Hepatocyte (in vitro differentiated cells): ENCODE data around the gene ING5. TPM values are rescaled to one million over a fixed set of nuclear protein-coding genes. Genes with fewer than 3 reads are reported as not detected.

Experiments used
- DNase-seq: peaks from one replicate; pipeline ENCODE4 v3.0.0-alpha.2; 2016; ENCODE audit warnings: low spot score
- H2AFZ ChIP-seq: fragments of 200-600 bp; sonication (generic); 2 replicates; pipeline ENCODE4 v1.6.0; 2016; ENCODE audit warnings: antibody characterized with exemption, mild to moderate bottlenecking
- H3K27ac ChIP-seq: fragments of 200-600 bp; sonication (generic); 2 replicates; pipeline ENCODE4 v1.5.1; 2016; ENCODE audit warnings: mild to moderate bottlenecking
- H3K27me3 ChIP-seq: fragments of 200-600 bp; sonication (generic); 2 replicates; pipeline ENCODE4 v1.6.1; 2016
- H3K36me3 ChIP-seq: fragments of 200-600 bp; sonication (generic); replicated peaks from 2 replicates; pipeline ENCODE4 v1.5.1; 2016; ENCODE audit warnings: low read depth; ENCODE audit not compliant: insufficient read depth
- H3K4me1 ChIP-seq: fragments of 200-600 bp; sonication (generic); 2 replicates; pipeline ENCODE4 v1.5.1; 2016; ENCODE audit warnings: mild to moderate bottlenecking, moderate library complexity; ENCODE audit not compliant: insufficient read depth
- H3K4me2 ChIP-seq: fragments of 200-600 bp; sonication (generic); 2 replicates; pipeline ENCODE4 v1.6.0; 2016
- H3K4me3 ChIP-seq: fragments of 200-600 bp; sonication (generic); 2 replicates; pipeline ENCODE4 v1.5.1; 2016; ENCODE audit warnings: mild to moderate bottlenecking
- H3K79me2 ChIP-seq: fragments of 200-600 bp; sonication (generic); 2 replicates; pipeline ENCODE4 v1.6.0; 2017; ENCODE audit warnings: mild to moderate bottlenecking
- H3K9me2 ChIP-seq: fragments of 200-600 bp; sonication (generic); replicated peaks from 2 replicates; pipeline ENCODE4 v1.6.0; 2017; ENCODE audit warnings: mild to moderate bottlenecking; ENCODE audit not compliant: insufficient read depth
- H3K9me3 ChIP-seq: fragments of 200-600 bp; sonication (generic); 2 replicates; pipeline ENCODE4 v1.5.1; 2016; ENCODE audit warnings: low read depth, mild to moderate bottlenecking
- H4K20me1 ChIP-seq: fragments of 200-600 bp; sonication (generic); 2 replicates; pipeline ENCODE4 v1.6.0; 2016; ENCODE audit warnings: mild to moderate bottlenecking; ENCODE audit not compliant: insufficient read depth, poor library complexity, severe bottlenecking
- CTCF ChIP-seq: fragments of 200-600 bp; sonication (generic); IDR thresholded peaks from 2 replicates; pipeline ENCODE4 v1.5.1; 2016; ENCODE audit warnings: antibody characterized with exemption, mild to moderate bottlenecking; ENCODE audit not compliant: poor library complexity
- EZH2 ChIP-seq: fragments of 200-600 bp; sonication (generic); IDR thresholded peaks from 2 replicates; pipeline ENCODE4 v1.6.1; 2016; ENCODE audit warnings: antibody characterized with exemption, mild to moderate bottlenecking, borderline replicate concordance
- EZH2phosphoT487 ChIP-seq: fragments of 200-600 bp; sonication (generic); IDR thresholded peaks from one replicate; pipeline ENCODE4 v1.6.1; 2018; ENCODE audit warnings: antibody characterized with exemption, mild to moderate bottlenecking, low read depth, moderate library complexity; ENCODE audit not compliant: unreplicated experiment, severe bottlenecking
- WGBS: methylation state at CpG from one replicate; pipeline ENCODE4 v1.1.6; 2016; ENCODE audit warnings: low lambda C conversion rate; ENCODE audit errors: missing lambda C conversion rate; 5-methylcytosine and 5-hydroxymethylcytosine counted together
- polyA plus RNA-seq: library from polyadenylated mRNA; unstranded; fragments of >200 nt; fragmentation: Nextera tagmentation; extraction: Ambion mirVana; gene quantifications from 2 replicates; pipeline ENCODE4 v1.2.1, GENCODE V29; 2016
- total RNA-seq: library from RNA; depleted of rRNA; stranded (reverse); fragments of >200 nt; gene quantifications from 2 replicates; pipeline ENCODE4 v1.2.3, GENCODE V29; 2014

The ING5 gene
- total and polyA plus RNA-seq, 2 experiments from 2014 or later, result 27.6 to 33.4 TPM

- H3K36me3 ChIP-seq, result no peaks in the 10 kb centered on the region
- H2AFZ ChIP-seq, result no peak overlapping the region
- no peak overlapping the region for H3K4me3 ChIP-seq
- no peaks in the 10 kb centered on the region for H3K27me3 ChIP-seq
- WGBS, result 90% methylated on average over 6 of the region's 6 CpGs
- TF ChIP-seq CTCF (no peak), EZH2 (no peak), EZH2phosphoT487 (no peak)
- H3K9me3 ChIP-seq, result no peaks in the 10 kb centered on the region
- H3K4me1 ChIP-seq, result peaks cover 7% of the 10 kb centered on the region
- peak; percentile 30 for DNase-seq
- H3K4me2 ChIP-seq, result no peak overlapping the region
- no peaks in the 10 kb centered on the region for H3K9me2 ChIP-seq
- no peaks in the 10 kb centered on the region for H4K20me1 ChIP-seq
- H3K79me2 ChIP-seq, result peaks cover 26% of the 10 kb centered on the region
- no peak overlapping the region for H3K27ac ChIP-seq
These were observed 9.4 kb upstream of the ING5 start for GRCh38 chr2:241692448-241692847.

GRCh38 chr2:241695651-241696050, 6.2 kb upstream of the ING5 start:
- Histone ChIP-seq H3K36me3 (no peaks in the 10 kb centered on the region), H3K4me1 (peaks cover 1% of the 10 kb centered on the region), H2AFZ (no peak overlapping the region), H3K27ac (no peak overlapping the region), H3K9me3 (no peaks in the 10 kb centered on the region), H3K4me2 (no peak overlapping the region), H3K4me3 (no peak overlapping the region), H3K9me2 (no peaks in the 10 kb centered on the region), H4K20me1 (no peaks in the 10 kb centered on the region), H3K27me3 (no peaks in the 10 kb centered on the region), H3K79me2 (peaks cover 3% of the 10 kb centered on the region)
- no peak for DNase-seq
- no peak for TF ChIP-seq EZH2phosphoT487
- TF ChIP-seq CTCF, result no peak
- no peak for TF ChIP-seq EZH2
- 98% methylated on average over 4 of the region's 4 CpGs for WGBS

GRCh38 chr2:241701149-241701398, 765 bp upstream of the ING5 start:
- H3K27me3 ChIP-seq, result no peaks in the 10 kb centered on the region
- no peaks in the 10 kb centered on the region for H3K9me3 ChIP-seq
- TF ChIP-seq CTCF (peak; percentile 50), EZH2 (no peak), EZH2phosphoT487 (no peak)
- peak overlapping the region; percentile 96 for H3K4me2 ChIP-seq
- 1% methylated on average over 17 of the region's 17 CpGs for WGBS
- peak overlapping the region; percentile 97 for H3K27ac ChIP-seq
- H3K9me2 ChIP-seq, result no peaks in the 10 kb centered on the region
- peaks cover 34% of the 10 kb centered on the region for H3K79me2 ChIP-seq
- peak overlapping the region; percentile 67 for H2AFZ ChIP-seq
- peaks cover 8% of the 10 kb centered on the region for H4K20me1 ChIP-seq
- no peak for DNase-seq
- no peaks in the 10 kb centered on the region for H3K36me3 ChIP-seq
- H3K4me1 ChIP-seq, result peaks cover 13% of the 10 kb centered on the region
- peak overlapping the region; percentile 77 for H3K4me3 ChIP-seq
